ENCODE measurements around the gene ACTG1.
A peak's percentile ranks its signal among the peaks of the same experiment; 100 is the strongest.

ACTG1 gene

DNA sequence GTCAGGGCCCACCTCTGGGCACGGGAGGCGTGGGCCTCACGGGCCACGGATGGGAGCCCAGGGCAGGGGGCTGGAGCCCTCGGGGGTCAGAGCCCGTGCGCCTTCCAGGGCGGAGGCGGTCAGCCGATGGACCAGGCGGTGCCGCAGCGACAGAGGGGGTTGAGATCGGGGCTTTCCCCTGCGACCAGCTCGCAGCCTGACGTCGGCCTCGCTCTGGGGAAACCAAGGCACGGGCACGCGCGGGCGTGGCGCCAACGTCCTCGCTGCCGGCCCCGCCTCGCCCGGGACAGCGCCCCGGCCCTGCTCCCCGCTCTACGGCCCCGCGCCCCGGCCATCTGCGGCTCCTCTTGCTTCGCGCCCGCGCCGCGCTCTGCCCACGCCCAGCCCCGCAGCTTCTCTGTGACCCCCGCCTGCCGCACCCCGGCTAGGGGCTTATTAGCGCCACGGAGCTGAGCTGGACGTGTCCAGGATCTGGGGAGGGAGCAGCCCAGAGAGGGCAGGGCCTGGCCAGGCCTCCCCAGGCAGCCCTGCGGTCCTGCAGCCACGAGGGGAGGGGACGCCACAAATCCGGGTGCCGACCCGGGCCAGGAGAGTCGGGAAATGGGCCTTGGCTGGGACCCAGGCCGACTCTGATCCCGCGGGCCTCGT lies 13.5 kb downstream of the ACTG1 start:
- no peak for DNase-seq (ENCODE audit: low read depth)

DNA sequence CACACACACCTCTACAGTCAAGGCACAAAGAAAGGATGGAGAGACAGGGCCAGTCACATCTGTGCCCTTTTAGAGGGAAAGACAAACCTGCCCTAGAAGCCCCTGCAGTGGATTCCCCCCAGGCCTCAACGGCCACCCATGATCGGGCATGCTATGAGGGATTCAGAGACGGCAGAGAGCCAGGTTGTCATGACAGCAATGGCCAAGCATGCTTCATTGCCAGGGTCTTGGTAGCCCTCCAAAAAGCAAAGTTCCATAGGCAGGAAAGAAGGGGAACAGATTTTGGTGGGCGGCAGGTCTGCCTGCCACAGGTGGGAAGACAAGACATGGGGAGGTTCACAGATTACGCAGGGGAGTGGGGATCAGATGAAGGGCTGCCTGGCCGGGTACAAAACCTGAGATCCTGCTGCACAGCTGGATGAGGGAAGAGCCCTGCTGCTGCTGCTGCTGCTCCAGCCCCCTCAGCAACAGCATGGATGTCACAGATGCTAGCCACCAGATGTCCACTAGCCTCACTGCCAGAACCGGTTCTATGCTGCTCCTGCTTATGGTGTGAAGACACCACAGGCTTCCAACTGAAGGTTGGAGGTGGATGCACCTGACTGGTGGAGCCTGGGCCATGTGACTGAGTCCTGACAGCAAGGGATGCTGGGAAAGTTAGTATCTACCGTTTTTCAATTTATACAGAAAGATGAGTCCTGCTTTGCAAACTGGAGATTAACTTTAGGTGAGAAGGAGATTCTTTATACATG lies 17.8 kb downstream of the ACTG1 start:
- no peak for DNase-seq (ENCODE audit: low read depth)

DNA sequence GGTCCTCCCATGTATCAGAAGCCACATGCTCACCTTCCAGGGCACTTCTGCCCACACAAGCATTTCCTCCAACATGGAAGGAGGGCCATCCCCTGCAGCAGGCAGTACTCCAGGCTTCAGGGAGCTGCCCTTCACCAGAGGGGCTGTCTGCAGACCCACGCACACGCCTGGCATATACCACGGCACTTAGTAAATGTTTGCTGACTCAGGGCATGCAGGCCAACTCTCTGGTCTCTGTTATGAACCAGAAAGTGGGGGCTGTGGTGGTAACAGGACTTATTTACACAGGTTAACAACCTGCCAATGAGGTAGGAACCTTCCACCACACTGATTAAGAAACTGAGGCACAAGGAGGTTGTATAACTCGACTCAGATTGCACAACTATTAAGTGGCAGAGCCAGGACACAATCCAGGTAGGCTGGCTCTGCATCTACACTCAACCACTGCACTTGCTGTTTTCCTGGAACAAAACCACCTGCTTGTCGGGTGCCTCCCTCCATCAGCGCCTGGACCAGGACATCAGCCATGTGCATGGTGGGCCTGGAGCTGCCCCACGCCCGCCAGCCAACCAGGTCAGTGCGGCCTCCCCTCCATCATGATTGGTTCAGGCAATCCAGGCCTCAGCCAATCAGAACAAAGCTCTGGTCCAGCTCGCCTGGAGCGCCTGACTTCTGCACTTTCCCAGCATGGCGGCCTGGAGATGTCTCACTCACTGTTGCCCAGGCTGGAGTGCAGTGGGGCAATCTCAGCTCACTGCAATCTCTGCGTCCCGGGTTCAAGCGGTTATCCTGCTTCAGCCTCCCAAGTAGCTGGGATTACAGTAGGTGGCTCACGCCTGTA lies 19.2 kb downstream of the ACTG1 start:
- no peak for DNase-seq (ENCODE audit: low read depth)

DNA sequence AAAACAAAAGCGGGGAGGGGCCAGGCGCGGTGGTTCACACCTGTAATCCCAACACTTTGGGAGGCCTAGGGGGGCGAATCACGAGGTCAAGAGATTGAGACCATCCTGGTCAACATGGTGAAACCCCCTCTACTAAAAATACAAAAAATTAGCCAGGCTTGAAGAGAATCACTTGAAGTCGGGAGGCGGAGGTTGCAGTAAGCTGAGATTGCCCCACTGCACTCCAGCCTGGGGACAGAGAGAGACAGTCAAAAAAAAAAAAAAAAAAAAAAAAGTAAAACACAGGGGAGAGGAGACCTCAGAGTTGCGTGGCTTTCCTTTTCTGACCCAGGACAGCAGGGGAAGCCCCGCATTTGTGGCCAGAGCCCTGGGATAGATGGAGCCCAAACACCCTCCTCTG lies 19.9 kb downstream of the ACTG1 start:
- no peak for DNase-seq (ENCODE audit: low read depth)

DNA sequence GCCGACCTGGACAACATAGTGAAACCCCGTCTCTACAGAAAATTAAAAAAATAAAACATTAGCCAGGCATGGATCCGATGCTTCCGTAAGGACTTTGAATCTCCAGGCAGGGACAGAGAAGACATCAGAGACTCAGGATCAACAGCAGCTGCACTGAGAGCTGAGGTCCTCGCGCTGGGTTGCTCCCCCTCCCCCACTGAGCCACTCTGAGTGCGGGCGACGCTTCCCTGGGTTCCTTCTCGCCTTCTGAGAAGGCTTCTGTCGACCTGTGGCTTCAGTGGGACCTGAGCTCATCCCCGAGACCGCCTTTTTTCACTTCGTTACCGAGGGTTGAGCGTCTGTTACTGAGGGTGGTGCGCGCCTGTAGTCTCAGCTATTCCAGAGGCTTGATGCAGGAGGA lies 20.4 kb downstream of the ACTG1 start:
- no peak for DNase-seq (ENCODE audit: low read depth)

DNA sequence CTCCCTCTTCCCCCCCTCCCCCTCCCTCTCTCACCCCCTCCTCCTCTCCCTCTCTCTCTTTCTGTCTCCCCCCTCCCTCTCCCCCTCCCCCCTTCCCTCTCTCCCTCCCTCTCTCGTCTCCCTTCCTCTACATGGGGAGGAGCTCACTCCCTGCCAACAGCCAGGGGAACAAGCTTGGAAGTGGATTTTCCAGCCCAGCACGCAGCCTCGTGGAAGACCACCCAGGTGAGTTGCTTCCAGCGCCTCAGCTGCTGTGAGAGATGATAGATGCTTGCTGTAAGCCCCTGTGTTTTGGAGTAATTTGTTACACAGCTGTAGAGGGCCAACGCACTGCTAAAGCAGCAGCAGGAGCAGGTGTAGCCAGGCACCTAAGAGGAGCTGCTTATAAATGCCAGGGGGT lies 20.8 kb downstream of the ACTG1 start:
- no peak for DNase-seq (ENCODE audit: low read depth)

DNA sequence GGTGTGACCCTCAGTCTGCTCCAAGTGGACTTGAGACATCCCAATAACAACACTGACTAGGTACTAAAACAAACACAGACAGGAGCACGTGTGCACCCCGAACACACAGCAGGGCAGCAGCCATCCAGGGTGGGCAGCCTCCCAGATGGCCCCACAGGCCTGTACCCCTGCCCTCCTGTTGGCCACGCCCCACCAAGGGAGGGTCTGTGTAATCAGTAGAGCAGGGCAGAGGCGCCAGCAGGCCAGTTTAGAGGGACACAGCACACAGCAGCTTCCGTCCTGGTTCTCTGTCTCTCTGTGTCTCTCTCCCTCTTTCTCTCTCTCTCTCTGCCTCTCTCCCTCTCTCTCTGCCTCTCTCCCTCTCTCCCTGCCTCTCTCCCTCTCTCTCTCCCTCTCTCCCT lies 21.4 kb downstream of the ACTG1 start:
- no peak for DNase-seq (ENCODE audit: low read depth)

DNA sequence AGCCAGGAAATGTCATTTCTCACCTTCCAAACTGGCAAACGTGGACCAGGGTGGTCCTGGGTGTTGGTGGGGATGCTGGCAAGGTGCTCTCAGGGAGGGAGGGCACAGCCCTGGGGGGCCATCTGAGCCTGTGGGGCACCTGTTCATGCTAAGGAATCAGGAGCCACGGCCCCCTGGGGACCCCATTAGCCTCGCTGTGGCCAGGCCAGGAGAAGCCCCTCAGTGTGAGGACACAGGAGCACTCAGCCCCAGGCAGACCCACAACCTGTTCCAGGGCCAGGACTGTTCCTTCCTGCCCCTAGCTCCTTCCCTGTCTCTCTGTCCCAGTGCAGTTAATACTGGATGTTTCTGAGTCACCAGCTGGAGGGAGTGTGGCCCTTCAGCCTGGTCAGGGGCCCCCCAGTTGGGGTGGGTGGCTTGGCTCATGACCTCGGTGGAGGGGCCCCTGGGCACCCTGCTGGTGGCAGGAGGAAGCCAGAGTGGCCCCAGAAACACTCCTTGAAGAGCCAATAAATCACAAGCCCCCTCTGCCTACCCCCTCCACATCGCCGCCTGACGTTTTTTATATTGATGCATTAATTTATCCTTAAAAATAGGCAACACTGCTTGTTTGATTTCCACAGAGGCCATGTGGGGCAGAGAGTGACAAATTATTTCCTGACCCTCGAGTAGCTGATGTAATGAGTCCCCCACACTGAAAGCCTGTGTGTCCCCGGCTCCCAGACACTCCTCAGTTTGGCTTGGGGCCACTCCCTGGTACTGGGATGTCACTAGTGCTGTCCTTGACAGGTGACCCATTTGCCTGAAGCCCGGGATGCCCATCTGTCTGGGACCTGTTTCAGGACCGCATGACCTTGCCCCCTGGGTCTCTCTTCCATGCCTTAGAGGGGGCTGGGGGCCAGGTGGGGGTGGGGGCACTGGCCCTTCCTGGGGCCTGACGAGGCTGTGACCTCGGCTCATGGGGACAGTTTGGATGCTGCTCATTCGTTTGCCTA lies 22.3 kb downstream of the ACTG1 start:
- DNase-seq (ENCODE audit: low read depth), result no peak

DNA sequence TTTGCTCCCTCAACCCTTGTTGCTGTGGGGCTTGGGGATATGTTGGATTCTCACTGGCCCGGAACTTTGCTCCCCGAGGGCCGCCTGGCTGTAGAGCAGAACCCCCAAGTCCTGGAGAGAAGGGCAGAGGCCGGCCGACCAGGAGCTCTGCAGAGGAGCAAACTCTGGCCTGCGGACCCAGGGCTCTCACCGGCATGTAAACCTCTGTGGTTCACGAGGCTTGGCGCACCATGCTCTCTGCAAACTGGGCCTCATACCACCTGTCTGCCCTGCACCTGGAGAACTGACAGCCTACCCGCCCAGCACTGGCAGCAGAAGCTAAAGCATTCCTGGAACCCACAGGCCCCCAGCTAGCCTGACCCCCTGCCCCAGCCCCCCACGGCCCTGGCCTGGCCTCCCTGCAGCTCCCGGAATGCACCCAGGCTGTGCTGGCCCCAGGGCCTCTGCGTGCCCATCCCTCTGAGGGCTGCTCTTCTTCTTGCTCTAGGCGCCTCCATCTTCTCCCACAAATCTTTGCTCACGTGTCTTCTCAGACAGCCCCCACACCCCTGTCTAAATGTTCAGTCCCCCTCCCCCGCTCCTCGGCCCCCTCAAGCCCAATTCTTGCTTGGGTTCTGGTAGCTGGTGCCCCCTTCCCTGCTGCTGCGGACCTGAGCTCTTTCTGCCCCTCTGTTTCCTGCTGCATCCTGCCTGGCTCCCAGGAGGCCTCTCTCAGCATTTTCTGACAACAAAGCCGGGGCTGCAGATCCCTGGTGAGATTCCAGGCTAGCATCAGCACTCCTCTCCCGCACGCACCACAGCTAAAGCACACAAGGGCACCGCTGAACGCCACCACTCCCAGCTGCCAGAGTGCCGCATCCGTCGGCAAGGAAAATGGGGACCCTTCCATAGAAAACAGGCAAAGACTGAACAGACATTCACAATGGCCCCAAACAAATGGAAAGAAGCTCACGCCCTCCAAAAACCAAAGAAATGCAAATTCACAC lies 23.3 kb downstream of the ACTG1 start:
- no peak for DNase-seq (ENCODE audit: low read depth)

DNA sequence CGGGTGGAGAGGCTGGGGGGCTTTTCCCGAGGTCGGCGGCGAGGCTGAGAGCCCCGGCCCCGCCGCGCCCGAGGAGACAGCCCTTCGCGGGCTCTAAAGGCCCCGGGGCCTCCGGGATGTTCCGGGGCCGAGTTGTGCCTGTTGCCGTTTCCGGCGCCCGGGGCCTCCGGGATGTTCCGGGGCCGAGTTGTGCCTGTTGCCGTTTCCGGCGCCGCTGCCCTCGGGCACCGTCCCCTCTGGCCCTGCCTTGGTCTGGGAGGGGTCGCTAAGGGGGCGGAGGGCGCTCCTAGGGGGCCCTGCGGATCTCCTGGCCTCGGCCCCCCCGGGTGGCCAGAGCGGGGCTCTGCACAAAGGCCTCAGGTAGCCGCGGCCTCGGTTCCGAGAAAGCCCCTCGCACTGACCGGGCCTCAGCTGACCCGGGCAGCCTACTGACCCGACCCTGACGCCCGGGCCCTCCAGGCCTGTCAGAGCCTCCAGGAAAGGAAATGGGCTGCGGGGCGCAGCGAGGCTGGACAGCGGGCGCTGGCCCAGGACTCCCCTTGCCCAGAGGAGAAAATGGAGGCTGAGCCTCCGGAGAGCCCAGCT lies 24.2 kb downstream of the ACTG1 start:
- DNase-seq (ENCODE audit: low read depth), result no peak

DNA sequence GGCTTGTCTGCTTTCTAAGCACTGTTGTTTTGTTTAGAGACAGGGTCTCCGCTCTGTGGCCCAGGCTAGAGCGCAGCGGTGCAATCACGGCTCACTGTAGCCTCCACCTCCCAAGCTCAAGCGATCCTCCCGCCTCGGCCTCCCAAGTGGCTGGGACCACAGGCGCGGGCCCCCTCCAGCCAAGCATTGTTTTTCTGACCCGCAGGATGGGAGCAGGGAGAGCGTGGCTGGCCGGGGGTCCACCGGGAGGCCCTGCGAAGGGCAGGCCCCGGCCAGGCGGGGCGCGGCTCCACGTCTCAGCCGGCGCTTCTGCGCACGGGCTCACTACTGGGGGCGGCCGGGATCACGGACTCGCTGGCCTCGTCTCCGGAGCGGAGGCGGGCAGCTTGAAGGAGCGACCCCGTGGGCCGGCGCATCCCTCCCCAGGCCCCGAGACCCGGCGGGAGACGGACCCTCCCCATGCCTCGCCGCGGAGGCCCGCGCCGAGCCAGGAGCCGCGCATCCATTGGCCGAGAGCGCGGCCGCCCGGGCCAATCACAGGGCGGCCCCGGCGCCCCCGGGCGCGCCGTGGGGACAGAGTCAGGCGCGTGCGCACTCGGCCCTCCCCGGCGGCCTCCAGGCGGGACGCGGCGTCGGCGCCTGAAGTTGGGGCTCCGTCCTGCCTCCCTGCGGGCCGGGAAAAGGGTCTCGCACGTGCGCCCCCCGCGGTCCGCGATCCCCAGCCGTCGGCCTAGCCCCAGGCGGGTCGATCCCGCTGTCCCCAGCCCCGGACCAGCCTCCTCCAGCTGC lies 24.9 kb downstream of the ACTG1 start:
- DNase-seq (ENCODE audit: low read depth), result peak; percentile 66

DNA sequence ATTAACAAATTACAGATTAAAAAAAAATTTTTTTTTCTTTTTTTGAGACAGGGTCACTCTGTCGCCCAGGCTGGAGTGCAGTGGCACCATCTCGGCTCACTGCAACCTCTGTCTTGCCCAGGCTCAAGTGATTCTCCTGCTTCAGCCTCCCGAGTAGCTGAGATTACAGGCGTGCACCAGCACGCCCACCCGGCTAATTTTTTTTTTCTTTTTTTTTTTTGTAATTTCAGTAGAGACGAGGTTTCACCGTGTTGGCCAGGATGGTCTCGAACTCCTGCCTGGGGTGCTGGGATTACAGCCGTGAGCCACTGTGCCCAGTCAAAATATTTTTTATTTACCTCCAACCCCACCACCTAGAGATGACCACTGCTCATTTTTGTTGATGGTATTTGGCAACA lies 25.5 kb downstream of the ACTG1 start:
- no peak for DNase-seq (ENCODE audit: low read depth)

DNA sequence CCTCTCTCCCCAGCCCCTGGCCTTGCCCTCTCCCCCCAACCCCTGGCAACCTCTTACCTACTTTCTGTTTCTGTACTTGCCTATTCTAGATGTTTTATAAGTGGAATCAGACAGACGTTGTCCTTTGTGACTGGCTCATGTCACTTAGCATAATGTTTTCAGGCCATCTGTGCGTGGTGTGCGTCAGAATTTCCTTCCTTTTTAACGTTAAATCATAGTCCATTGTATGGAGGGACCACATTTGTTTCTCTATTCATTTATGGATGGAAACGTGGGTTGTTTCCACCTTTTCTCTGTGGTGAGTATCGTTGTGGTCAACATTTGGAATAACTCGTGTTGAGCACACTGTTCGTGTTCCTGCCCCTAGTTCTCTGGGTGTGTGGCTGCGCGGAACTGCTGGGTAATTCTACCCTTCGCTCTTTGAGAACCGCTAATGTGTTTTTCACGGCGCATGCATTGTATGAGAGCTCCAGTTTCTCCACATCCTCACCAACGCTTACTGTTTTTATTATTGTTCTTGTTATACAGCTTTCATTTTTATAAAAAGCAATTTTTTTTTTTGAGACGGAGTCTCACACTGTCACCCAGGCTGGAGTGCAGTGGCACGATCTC lies 26.3 kb downstream of the ACTG1 start:
- no peak for DNase-seq (ENCODE audit: low read depth)

DNA sequence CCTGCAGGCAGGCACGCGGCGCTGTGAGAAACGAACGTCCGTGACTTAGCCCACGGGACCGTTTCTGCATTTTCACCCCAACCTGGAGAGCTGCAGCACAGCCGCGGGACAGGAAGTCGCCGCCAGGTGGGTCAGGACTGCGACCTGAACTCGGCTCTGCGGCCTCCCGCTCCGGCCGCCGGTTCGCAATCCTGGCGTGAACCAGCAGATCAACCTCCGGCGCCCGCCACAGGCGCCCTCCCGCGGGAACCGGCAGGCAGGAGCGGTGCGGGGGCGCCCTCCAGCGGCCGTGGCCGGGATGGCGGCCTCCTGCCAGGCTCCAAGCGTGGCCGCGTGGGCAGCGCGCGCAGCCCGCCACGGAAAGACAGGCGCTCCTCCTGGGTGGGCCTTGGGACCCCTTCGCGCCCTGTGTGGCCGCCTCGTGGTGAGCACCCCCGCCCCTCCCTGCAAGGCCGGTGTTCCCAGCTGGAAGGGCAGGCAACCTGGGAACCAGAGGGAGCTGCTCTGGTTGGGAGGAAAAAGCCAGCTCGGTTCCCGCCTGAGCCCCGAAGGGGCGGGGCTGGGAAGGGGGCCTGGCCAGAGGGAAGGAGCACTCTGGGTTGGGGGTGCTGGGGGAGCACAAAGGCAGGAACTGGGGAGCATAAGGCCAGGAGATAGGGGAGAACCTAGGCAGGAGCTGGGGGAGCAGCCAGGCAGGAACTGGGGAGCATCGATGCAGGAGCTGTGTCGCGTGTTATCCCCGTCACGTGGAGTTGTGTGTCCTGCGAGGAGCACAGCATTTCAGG lies 28.2 kb downstream of the ACTG1 start:
- DNase-seq (ENCODE audit: low read depth), result peak; percentile 75

DNA sequence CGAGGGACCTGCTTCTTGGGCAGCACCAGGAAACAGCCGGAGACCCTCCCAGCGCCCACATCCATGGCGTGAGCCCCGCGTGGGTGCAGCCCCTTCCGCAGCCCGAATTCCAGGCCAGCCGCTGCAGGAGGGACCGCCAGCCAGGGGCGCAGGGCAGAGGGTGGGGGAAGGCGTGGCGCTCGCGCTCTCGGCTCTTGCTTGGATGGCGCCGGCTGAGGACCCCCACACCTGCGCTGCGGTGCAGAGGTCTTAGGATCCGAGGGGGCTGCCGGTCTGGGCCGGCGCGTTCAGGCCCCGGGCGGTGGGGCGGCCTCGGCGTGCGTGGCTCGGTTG lies 28.8 kb downstream of the ACTG1 start:
- DNase-seq (ENCODE audit: low read depth), result no peak

DNA sequence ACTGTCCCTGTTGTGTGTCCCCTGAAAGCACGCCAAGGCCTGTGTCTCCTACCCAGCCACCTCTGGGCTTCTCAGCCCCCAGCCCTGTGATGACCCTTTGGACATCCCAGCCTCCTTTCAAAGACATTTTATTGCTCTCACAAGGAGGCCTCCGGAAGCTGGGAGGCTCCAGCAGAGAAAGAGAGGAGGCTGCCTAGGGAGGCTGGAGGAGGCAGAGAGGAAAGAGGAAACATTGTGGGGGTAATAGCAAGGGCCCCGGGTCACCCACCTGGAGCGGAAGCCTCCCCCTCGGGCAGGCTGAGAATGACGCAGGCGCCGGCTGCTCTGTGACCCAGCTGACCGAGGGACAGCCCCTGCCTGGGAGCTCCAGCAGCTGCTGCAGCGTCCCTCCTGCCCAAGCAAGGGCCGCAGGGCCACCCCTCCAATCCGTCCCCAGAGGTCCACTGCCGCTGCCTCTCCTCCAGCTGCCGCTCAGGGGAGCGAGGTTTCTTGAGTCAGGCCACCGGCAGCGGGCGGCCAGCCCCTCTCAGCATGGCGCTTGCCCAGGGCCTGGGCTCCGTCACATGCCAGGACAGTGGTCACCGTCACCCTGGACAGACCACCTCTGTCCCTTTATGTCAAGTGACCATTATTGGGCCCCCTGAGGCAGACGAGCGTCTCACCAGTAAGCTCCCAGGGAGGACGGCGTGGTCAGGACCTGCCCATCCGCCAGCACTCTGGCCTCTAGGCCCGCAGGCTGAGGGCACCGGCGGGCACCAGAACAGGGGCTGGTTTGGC lies 29.3 kb downstream of the ACTG1 start:
- no peak for DNase-seq (ENCODE audit: low read depth)

DNA sequence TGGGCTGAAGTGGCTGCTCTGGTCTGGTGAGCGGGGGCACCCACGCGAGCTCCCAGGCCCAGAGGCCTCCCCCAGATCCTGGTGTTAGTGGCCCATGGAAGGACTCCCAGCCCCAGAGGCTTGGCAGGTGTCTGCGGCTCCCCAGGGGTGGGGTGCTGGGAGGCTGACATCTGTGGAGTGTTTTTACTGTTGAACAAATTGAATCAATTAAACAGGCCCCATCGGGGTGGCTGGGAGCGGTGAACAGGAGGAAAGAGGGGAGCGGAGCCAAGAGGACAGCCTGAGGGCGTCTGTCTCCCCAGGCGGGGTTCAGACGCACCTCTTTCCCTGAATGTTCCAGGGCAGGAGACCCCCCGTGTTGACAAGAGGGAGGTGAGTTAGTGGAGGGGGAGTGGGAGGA lies 29.9 kb downstream of the ACTG1 start:
- DNase-seq (ENCODE audit: low read depth), result no peak

All from T follicular helper cell (primary cell).